GM21528 (cell line): ENCODE data around the gene RFPL3.

ENCODE experiments used
- ATAC-seq: cut with Tn5 transposase; IDR thresholded peaks from one replicate; pipeline ENCODE4 v1.9.1; 2021; ENCODE audit warnings: mild to moderate bottlenecking, moderate library complexity; ENCODE audit not compliant: unreplicated experiment, low FRiP score

The RFPL3 gene

GRCh38 chr22:32407312-32407711 is 49.6 kb downstream of the RFPL3 start:
- no peak for ATAC-seq

GRCh38 chr22:32407936-32408335 is 50.3 kb downstream of the RFPL3 start:
- ATAC-seq: no peak

- no peak for ATAC-seq
These were observed 52.3 kb downstream of the RFPL3 start for GRCh38 chr22:32409977-32410376.

GRCh38 chr22:32410459-32410858 is 52.8 kb downstream of the RFPL3 start:
- no peak for ATAC-seq
